Fibroblast of villous mesenchyme (primary cell): ENCODE data around the gene ANXA2R. TPM values are rescaled to one million over a fixed set of nuclear protein-coding genes. Genes with fewer than 3 reads are reported as not detected.
A peak's percentile ranks its signal among the peaks of the same experiment; 100 is the strongest.
"Not testable (repeated sequence)": the region's sequence is repeated elsewhere in the genome, so short reads cannot be mapped to it uniquely, and the experiment has no call there.

ENCODE experiments used
- DNase-seq: peaks from one replicate; pipeline ENCODE4 v3.0.0-alpha.2; 2010; ENCODE audit warnings: low read depth
- H3K4me3 ChIP-seq: 2 replicates; pipeline ENCODE4 v1.5.1; 2011; ENCODE audit warnings: low read depth, mild to moderate bottlenecking, low read length
- total RNA-seq: library from RNA; depleted of rRNA; stranded (reverse); fragments of >200 nt; gene quantifications from 2 replicates; pipeline ENCODE4 v1.2.3, GENCODE V29; 2012
- TF ChIP-seq, protein P1 (sequence below): IDR thresholded peaks from 2 replicates; pipeline ENCODE4 v1.5.1; 2012; ENCODE audit warnings: low read depth, mild to moderate bottlenecking, low read length; ENCODE audit not compliant: insufficient read depth

ANXA2R gene
- total RNA-seq: 2.9 and 3.9 TPM in 2 replicates

GRCh38 chr5:43040287-43041098 lies at the start of gene ANXA2R:
ANXA2R (minus strand) TSS chr5:43040319; CDS start chr5:43040046, 273 bp downstream.
- TF ChIP-seq, protein P1, sequence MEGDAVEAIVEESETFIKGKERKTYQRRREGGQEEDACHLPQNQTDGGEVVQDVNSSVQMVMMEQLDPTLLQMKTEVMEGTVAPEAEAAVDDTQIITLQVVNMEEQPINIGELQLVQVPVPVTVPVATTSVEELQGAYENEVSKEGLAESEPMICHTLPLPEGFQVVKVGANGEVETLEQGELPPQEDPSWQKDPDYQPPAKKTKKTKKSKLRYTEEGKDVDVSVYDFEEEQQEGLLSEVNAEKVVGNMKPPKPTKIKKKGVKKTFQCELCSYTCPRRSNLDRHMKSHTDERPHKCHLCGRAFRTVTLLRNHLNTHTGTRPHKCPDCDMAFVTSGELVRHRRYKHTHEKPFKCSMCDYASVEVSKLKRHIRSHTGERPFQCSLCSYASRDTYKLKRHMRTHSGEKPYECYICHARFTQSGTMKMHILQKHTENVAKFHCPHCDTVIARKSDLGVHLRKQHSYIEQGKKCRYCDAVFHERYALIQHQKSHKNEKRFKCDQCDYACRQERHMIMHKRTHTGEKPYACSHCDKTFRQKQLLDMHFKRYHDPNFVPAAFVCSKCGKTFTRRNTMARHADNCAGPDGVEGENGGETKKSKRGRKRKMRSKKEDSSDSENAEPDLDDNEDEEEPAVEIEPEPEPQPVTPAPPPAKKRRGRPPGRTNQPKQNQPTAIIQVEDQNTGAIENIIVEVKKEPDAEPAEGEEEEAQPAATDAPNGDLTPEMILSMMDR: peak; percentile 83
- peak within 1 kb of the TSS; percentile 76 for H3K4me3 ChIP-seq
- peak; percentile 97 for DNase-seq

GRCh38 chr5:43086118-43086908 lies 46.2 kb upstream of the ANXA2R start:
- DNase-seq, H3K4me3 ChIP-seq: not testable (repeated sequence)

DNA sequence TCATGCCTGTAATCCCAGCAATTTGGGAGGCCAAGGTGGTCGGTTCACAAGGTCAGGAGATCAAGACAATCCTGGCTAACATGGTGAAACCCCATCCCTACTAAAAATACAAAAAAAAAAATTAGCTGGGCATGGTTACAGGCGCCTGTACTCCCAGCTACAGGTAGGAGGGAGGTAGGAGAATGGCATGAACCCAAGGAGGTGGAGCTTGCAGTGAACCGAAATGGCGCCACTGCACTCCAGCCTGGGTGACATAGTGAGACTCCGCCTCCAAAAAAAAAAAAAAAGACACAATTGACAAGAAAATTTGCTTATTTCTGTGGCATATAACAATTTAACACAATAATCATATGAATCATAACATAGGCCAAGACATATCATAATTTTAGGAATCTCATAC lies 45.3 kb upstream of the ANXA2R start:
- DNase-seq: no peak
- TF ChIP-seq, protein P1: no peak
- H3K4me3 ChIP-seq: no peak overlapping the region

DNA sequence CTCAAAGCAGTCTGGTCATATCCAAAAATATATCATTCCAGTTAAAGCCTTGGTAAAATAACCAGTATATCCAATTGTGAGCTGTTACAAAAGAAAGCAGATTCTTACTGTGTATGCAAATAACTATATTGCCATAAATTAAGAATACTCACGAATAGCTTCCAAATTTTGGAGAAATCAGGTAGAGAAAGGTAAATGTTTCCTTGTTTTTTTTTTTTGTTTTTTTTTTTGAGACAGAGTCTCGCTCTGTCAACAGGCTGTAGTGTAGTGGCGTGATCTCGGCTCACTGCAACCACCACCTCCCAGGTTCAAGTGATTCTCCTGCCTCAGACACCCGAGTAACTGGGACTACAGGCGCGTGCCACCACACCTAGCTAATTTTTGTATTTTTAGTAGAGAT lies 44.3 kb upstream of the ANXA2R start:
- H3K4me3 ChIP-seq, DNase-seq: not testable (repeated sequence)

GRCh38 chr5:43081345-43081744 lies 41.2 kb upstream of the ANXA2R start:
- not testable (repeated sequence) for H3K4me3 ChIP-seq, DNase-seq

- H3K4me3 ChIP-seq: no peak overlapping the region
- TF ChIP-seq, protein P1: no peak
- DNase-seq: peak; percentile 56
These were observed 38.8 kb upstream of the ANXA2R start for GRCh38 chr5:43078956-43079355.

DNA sequence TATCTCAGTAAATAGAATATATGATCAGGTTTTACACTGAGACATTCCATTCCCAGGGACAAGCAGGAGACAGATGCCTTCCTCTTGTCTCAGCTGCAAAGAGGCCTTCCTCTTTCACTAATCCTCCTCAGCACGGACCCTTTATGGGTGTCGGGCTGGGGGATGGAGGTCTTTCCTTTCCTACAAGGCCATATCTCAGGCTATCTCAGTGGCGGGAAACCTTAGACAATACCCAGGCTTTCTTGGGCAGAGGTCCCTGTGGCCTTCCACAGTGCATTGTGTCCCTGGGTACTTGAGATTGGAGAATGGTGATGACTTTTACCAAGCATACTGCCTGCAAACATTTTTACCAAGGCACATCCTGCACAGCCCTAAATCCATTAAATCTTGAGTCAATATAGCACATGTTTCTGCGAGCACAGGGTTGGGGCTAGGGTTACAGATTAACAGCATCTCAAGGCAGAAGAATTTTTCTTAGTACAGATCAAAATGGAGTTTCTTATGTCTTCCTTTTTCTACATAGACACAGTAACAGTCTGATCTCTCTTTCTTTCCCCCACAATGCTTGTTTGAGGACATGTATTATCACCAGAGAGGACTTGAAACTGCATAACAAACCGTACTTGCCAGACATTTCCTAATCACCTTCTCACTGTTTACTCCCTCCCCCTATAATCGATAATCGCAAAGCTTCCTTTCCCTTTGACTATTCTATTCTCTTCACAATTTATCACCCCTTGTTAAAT lies 37.5 kb upstream of the ANXA2R start:
- H3K4me3 ChIP-seq, DNase-seq: not testable (repeated sequence)

- peak overlapping the region; percentile 10 for H3K4me3 ChIP-seq
- DNase-seq: peak; percentile 57
- TF ChIP-seq, protein P1: no peak
These were observed 35.5 kb upstream of the ANXA2R start for GRCh38 chr5:43075319-43076293.
